ENCODE results near the gene CDC25C. TPM values are rescaled to one million over a fixed set of nuclear protein-coding genes. Genes with fewer than 3 reads are reported as not detected.
A peak's percentile ranks its signal among the peaks of the same experiment; 100 is the strongest.

Gene CDC25C
- total and polyA plus RNA-seq, 4 donors: 0.25 to 3.0 (median 0.41) TPM

DNA sequence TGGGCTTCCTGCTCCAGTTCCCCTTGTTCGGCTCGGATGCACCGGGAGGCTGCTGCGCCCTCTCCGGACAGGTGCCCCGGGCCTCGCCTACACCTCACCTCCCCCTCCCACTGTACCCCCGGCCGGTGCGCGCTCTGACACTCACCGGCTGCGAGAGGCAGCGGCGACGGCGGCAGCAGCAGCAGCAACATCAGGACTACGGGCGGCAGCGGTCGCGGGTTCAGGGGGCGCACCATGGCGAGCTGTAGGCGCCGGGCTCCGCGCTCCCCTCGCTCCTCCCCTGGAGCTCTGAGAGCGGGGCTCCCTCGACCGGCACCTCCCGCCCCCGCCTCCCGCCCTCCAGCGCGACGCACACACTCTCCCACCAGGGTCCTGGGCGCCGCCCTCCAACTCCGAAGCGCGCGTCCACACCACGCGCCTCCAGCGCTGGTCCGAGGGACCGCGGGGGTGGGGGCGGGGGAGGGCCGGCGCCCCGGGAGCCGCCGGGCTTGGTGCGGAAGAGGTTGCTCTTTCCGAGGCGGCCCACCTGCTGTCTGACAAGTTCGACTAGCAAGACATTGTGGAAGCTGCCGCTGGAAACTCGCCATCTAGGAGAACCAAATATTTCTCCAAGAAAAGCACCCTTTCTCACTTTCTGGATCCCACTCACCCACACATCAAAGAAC lies 57.3 kb downstream of the CDC25C start, which contains the start of gene GFRA3:
GFRA3 (minus strand) TSS at position 433 of the 665 bp plus-strand sequence; CDS start at position 236, 197 bp downstream.
- peaks cover 0 to 22% (median 8%) of the 10 kb centered on the region in 5 donors for H3K4me1 ChIP-seq (ENCODE audit: control insufficient read depth in 5 of 5, insufficient read depth in 5 of 5, low read length in 5 of 5)
- H3K27me3 ChIP-seq (ENCODE audit: control insufficient read depth in 3 of 3, insufficient read depth in 3 of 3, low read length in 2 of 3): peaks cover 2 to 7% (median 3%) of the 10 kb centered on the region in 3 donors
- no peak within 1 kb of the TSS for H3K4me3 ChIP-seq
- no peaks in the 10 kb centered on the region for H3K36me3 ChIP-seq (ENCODE audit: control insufficient read depth in 4 of 4, insufficient read depth in 4 of 4, low read length in 4 of 4)
- TF ChIP-seq, protein P1, sequence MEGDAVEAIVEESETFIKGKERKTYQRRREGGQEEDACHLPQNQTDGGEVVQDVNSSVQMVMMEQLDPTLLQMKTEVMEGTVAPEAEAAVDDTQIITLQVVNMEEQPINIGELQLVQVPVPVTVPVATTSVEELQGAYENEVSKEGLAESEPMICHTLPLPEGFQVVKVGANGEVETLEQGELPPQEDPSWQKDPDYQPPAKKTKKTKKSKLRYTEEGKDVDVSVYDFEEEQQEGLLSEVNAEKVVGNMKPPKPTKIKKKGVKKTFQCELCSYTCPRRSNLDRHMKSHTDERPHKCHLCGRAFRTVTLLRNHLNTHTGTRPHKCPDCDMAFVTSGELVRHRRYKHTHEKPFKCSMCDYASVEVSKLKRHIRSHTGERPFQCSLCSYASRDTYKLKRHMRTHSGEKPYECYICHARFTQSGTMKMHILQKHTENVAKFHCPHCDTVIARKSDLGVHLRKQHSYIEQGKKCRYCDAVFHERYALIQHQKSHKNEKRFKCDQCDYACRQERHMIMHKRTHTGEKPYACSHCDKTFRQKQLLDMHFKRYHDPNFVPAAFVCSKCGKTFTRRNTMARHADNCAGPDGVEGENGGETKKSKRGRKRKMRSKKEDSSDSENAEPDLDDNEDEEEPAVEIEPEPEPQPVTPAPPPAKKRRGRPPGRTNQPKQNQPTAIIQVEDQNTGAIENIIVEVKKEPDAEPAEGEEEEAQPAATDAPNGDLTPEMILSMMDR (IDR thresholded peaks at IDR 0.05; ENCODE audit: control extremely low read depth, extremely low read depth): no peak
- H3K9me3 ChIP-seq (ENCODE audit: control insufficient read depth in 4 of 4, insufficient read depth in 3 of 4, low read length in 3 of 4): peaks cover 0 to 2% (median 0%) of the 10 kb centered on the region in 4 donors
- H3K9ac ChIP-seq (ENCODE audit: insufficient read depth in 1 of 2, low read length in 2 of 2): no peak within 1 kb of the TSS
- no peak within 1 kb of the TSS for H3K27ac ChIP-seq (ENCODE audit: low read depth in 1 of 2, low read length in 1 of 2)
- 1 to 2% methylated on average over 56 to 62 of the region's 62 CpGs for WGBS, 2 donors
- peak; percentile 17 to 52 (median 43) for DNase-seq
- ATAC-seq (ENCODE audit: insufficient read depth, low FRiP score): no peak

DNA sequence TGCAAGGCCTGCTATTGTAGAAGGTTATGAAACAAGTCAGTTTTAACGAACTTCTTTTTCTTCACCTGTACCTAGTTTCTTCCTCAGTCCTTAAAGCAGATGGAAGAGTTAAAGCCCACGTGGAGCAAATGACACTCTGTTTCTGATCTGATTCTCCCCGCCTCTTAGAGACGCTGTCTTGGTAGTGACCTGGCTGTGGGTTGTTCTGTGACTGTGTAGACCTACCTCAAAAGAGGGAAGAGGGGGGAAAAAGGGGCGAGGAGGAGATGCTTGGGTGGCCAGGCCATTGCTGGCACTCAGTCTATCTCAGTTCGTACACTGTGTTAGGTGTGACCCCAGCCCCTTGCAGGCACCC lies 57.8 kb downstream of the CDC25C start:
- 65 to 71% methylated on average over 5 to 6 of the region's 6 CpGs for WGBS, 2 donors
- TF ChIP-seq, protein P1 (IDR thresholded peaks at IDR 0.05; ENCODE audit: control extremely low read depth, extremely low read depth): no peak
- H3K36me3 ChIP-seq (ENCODE audit: control insufficient read depth in 4 of 4, insufficient read depth in 4 of 4, low read length in 4 of 4): no peaks in the 10 kb centered on the region
- H3K4me1 ChIP-seq (ENCODE audit: control insufficient read depth in 5 of 5, insufficient read depth in 5 of 5, low read length in 5 of 5): peaks cover 0 to 22% (median 8%) of the 10 kb centered on the region in 5 donors
- H3K9me3 ChIP-seq (ENCODE audit: control insufficient read depth in 4 of 4, insufficient read depth in 3 of 4, low read length in 3 of 4): peaks cover 0 to 2% (median 0%) of the 10 kb centered on the region in 4 donors
- ATAC-seq (ENCODE audit: insufficient read depth, low FRiP score): no peak
- H3K4me3 ChIP-seq: no peak overlapping the region
- DNase-seq: no peak
- H3K27ac ChIP-seq (ENCODE audit: low read depth in 1 of 2, low read length in 1 of 2): no peak overlapping the region
- no peak overlapping the region for H3K9ac ChIP-seq (ENCODE audit: insufficient read depth in 1 of 2, low read length in 2 of 2)
- H3K27me3 ChIP-seq (ENCODE audit: control insufficient read depth in 3 of 3, insufficient read depth in 3 of 3, low read length in 2 of 3): peaks cover 2 to 7% (median 3%) of the 10 kb centered on the region in 3 donors

DNA sequence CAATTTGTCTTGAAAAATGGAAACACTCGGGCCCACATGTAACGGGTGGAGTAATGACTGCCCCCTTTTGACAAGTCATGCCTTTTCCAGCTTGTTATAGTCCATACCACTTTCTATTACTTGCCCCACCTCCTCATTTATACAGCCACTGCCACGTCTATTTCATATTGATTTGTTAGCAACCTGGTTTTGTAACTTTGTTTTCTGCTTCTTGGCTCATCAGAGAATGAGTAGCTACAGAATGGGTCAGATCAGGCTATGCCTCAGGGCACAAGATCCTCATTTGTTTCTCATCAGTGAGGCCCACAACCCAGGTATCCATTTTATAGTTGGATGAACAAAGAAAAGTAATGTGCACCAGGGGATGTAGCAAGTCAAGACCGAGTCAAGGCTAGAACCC lies 58.9 kb downstream of the CDC25C start:
- 90 to 92% methylated on average over 4 of the region's 4 CpGs for WGBS, 2 donors
- Histone ChIP-seq H3K36me3 (ENCODE audit: control insufficient read depth in 4 of 4, insufficient read depth in 4 of 4, low read length in 4 of 4) (no peaks in the 10 kb centered on the region), H3K27ac (ENCODE audit: low read depth in 1 of 2, low read length in 1 of 2) (no peak overlapping the region), H3K27me3 (ENCODE audit: control insufficient read depth in 3 of 3, insufficient read depth in 3 of 3, low read length in 2 of 3) (peaks cover 2 to 7% (median 3%) of the 10 kb centered on the region in 3 donors), H3K9me3 (ENCODE audit: control insufficient read depth in 4 of 4, insufficient read depth in 3 of 4, low read length in 3 of 4) (peaks cover 0 to 2% (median 0%) of the 10 kb centered on the region in 4 donors), H3K4me1 (ENCODE audit: control insufficient read depth in 5 of 5, insufficient read depth in 5 of 5, low read length in 5 of 5) (peaks cover 0 to 22% (median 8%) of the 10 kb centered on the region in 5 donors), H3K9ac (ENCODE audit: insufficient read depth in 1 of 2, low read length in 2 of 2) (no peak overlapping the region), H3K4me3 (no peak overlapping the region)
- TF ChIP-seq, protein P1 (IDR thresholded peaks at IDR 0.05; ENCODE audit: control extremely low read depth, extremely low read depth): no peak
- DNase-seq: no peak
- no peak for ATAC-seq (ENCODE audit: insufficient read depth, low FRiP score)
